GM21423 (cell line): ENCODE measurements around the gene CERT1.
"Not testable (repeated sequence)": the region's sequence is repeated elsewhere in the genome, so short reads cannot be mapped to it uniquely, and the experiment has no call there.

Experiments used
- ATAC-seq: cut with Tn5 transposase; IDR thresholded peaks from one replicate; pipeline ENCODE4 v1.9.1; 2021; ENCODE audit warnings: mild to moderate bottlenecking, moderate library complexity; ENCODE audit not compliant: unreplicated experiment

Gene CERT1, protein sequence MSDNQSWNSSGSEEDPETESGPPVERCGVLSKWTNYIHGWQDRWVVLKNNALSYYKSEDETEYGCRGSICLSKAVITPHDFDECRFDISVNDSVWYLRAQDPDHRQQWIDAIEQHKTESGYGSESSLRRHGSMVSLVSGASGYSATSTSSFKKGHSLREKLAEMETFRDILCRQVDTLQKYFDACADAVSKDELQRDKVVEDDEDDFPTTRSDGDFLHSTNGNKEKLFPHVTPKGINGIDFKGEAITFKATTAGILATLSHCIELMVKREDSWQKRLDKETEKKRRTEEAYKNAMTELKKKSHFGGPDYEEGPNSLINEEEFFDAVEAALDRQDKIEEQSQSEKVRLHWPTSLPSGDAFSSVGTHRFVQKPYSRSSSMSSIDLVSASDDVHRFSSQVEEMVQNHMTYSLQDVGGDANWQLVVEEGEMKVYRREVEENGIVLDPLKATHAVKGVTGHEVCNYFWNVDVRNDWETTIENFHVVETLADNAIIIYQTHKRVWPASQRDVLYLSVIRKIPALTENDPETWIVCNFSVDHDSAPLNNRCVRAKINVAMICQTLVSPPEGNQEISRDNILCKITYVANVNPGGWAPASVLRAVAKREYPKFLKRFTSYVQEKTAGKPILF

DNA sequence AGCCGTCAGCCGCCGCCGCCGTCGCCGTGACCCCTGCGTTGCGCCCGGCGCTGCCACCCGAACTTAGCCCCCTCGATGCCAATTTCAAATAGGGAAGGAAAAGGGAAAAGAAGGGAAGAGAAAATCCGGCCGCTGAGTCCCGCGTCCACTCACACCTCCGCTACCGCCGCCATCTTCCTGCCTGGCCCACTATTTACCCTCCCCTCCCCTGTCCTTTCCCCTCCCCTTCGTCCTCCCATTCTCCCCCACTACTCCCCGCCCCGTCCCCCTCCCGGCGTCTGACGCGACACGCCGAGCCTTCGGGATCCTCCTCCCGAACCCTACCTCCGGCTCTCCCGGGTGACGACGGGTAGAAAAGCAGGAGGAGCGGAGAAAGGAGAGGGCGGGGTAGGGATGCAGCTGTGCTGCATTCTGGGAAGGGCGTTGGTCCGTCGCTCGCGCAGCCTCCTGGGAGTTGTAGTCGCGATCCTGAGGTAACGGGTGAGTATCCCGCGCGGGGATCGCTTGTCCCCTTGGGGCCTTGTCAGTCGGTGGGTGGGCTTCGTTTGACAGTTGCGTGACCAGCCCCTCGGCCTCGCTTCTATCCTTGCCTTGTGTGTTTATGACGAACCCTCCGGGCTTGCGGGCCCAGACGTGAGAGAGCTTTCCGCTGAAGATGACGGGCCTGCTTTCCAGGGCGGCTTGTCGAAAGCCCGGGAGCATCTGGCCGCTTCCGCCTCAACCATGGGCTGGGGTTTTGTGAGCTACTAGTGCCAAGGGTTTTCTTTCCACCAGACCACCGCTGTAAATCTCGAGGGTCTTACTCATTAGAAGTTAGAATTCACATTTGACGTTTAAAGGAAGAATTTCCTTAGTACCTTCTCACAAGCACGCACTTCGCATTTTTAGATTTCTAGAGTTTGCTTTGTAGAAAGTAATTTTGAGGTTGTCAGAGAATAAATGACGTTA, at the start of gene CERT1, which contains the start of gene POLK:
TSS of gene CERT1 (minus strand) at position 195 of the 948 bp plus-strand sequence. CDS start 422 bp downstream, outside the sequence.
TSS of gene POLK (plus strand) at position 457 of the 948 bp plus-strand sequence.
- ATAC-seq, result peak; percentile 82

DNA sequence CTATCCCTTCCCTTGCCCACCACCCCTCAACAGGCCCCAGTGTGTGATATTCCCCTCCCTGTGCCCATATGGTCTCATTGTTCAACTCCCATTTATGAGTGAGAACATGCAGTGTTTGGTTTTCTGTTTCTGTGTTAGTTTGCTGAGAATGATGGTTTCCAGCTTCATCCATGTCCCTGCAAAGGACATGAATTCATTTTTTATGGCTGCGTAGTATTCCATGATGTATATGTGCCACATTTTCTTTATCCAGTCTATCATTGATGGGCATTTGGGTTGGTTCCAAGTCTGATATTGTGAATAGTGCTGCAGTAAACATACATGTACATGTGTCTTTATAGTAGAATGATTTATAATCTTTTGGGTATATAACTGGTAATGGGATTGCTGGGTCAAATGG, 49.2 kb upstream of the CERT1 start:
- not testable (repeated sequence) for ATAC-seq

DNA sequence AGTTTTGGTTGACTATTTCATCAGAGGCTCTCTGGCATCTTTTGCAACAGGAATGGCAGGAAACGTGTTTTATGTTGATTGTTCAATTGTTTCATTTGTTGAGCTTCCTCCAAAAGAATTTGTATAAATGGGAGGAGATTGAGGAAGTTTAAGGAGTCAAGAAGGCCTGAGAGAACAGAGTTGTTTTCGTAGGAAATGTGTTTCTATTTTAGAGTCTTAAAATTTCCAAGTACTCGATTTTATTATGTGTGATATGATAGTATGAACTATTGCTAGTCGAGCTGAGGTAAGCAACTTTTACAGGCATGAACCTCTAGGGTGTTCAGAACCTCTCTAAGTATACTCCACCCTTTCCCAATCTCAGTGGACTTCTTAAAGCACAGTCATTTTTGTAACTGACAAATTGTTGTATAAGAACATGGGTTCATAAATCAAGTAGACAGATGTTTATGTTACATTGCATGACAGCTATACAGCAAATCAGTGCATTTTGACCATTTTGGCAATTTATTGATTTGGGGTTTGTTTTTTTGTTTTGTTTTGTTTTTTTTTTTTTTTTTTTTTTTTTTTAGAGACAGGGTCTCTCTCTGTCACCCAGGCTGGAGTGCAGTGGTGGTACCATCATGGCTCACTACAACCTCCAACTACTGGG, 47.7 kb upstream of the CERT1 start:
- no peak for ATAC-seq

DNA sequence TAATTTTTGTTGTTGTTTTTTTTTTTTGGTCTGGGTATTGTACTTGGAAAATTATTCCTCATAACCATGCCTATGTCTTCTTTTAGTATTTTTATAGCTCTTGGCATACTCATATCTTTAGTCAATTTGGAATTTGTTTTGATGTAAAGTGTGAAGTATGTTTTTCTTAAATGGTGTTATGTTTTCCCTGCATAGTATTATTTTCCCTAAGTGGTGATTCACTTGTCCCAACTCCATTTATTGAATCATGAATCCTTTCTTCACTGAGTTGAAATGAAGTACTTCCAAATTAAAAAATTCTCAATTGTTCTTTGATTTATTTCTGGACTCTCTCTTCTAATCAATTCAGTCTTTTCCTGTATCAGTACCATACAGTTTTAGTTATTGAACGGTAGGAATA, 46.8 kb upstream of the CERT1 start:
- ATAC-seq, result no peak

DNA sequence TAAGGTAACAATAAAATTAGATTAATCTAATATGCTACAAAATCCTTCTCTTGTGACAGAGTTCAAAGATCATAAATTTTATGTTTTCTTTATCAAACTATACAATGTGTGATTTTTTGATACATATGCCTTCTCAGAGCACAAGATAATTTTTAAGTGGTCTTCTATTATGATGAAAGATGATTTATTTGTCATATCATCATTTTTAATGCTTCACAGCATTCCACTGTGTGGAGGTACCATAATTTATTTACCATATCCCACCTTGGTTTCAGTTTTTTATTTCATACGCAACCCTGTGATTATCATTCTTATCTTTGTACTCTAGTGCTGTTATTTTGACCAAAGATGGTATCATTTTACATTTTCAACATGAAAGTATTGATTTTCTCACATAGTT, 41.9 kb upstream of the CERT1 start:
- ATAC-seq, result no peak

DNA sequence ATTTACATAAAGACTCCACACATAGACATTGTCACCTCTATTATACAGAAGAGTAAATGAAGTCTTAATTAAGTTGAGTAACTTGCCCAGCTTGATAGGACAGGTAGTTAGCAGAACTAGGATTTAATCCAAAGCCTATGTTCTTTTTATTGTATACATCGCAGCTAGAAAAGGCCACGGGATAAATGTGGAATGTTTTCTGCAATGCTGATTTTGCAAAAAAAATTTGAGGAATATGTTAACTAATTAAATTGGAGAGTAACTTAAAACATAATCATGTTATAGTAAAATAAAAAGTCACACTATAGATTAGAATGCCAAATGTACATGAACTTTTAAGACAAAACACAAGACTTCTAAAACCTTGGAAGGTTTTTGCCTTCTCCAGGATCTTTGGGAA, 41.3 kb upstream of the CERT1 start:
- ATAC-seq, result no peak

DNA sequence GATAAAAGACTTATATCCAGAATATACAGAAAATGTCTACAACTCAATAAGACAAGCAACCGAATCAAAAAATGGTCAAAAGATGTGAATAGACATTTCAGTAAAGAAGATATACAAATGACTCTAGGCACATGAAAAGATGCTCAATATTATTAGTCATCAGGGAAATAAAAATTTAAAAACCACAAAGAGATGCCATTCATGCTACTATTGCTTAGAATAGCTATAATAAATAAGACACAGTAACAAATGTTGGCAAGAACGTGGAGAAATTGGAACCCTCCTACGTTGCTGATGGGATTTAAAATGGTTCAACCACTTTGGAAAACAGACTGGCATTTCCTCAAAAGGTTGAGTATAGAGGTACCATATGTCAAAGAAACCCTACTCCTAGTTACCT, 40.0 kb upstream of the CERT1 start:
- ATAC-seq, result no peak

DNA sequence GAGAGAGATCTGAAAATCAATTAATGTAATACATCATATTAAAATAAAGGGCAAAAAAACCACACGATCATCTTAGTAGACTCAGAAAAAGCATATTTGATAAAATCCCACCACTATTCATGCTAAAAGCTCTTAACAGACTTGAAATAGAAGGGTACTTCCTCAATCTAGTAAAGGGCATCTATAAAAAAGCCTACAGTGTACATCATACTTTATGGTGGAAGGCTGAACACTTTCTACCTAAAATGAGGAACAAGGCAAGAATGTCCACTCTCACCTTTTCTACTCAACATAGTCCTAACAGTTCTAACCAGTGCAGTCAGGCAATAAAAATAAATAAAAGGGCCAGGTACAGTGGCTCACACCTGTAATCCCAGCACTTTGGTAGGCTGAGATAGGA, 39.2 kb upstream of the CERT1 start:
- no peak for ATAC-seq

DNA sequence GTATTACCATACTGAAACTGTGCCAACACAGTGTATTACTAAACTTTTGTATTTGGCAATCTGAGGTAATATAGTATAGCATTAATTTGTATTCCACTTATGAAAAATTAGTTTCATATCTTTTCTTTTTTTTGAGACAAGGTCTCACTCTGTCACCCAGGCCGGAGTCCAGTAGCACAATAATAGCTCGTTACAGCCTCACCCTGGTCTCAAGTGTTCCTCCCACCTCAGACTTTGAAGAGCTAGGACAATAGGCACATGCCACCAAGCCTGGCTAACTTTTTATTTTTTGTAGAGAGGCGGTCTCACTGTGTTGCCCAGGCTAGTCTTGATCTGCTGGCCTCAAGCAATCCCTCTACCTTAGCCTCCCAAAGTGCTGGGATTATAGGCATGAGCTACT, 36.4 kb upstream of the CERT1 start:
- no peak for ATAC-seq

DNA sequence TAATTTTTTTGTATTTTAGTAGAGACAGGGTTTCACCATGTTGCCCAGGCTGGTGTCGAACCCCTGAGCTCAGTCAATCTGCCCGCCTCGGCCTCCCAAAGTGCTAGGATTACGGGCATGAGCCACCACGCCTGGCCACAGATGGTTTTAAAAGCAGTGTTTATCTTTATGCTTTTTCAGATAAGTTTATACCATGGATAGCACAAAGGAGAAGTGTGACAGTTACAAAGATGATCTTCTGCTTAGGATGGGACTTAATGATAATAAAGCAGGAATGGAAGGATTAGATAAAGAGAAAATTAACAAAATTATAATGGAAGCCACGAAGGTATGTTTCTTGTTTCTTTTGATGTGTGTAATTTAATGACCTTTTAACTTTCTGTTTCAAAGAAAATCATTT, 35.4 kb upstream of the CERT1 start:
- ATAC-seq, result no peak

DNA sequence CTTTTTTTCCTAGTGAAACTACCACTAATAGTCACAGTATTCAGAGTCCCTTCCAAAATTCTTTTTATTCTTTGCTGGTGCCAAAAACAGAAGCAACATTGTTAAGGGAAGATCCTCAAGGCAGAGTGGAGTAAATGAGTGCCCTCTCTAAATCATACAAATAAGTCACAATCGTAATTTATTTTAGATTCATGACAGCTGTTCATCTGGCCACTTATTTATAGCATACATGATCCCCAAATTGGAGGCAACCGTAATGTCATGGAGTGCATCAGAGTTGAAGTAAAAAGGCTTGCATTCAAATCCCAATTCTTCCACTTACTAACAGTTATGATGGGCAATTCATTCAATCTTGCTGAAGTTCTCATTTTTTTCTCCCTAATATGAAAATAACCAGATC, 33.7 kb upstream of the CERT1 start:
- ATAC-seq, result no peak

DNA sequence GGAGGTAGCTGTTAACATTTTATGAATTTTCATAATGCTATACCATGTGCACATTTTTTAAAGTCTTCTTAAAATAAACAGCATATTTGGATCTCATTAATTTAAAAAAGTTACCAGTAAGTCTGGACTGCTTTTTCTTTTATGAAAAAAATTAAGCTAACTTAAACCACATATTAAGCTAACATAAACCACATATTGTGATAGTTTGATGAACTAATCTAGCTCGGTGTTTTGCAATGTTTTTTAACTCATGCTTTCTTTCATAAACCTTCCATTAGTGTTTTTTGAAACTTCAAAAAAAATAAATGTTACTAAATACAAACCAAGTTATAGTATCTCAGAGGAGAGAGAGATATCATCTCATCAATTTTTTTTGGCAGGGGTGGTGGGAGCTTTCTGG, 26.8 kb upstream of the CERT1 start:
- no peak for ATAC-seq

DNA sequence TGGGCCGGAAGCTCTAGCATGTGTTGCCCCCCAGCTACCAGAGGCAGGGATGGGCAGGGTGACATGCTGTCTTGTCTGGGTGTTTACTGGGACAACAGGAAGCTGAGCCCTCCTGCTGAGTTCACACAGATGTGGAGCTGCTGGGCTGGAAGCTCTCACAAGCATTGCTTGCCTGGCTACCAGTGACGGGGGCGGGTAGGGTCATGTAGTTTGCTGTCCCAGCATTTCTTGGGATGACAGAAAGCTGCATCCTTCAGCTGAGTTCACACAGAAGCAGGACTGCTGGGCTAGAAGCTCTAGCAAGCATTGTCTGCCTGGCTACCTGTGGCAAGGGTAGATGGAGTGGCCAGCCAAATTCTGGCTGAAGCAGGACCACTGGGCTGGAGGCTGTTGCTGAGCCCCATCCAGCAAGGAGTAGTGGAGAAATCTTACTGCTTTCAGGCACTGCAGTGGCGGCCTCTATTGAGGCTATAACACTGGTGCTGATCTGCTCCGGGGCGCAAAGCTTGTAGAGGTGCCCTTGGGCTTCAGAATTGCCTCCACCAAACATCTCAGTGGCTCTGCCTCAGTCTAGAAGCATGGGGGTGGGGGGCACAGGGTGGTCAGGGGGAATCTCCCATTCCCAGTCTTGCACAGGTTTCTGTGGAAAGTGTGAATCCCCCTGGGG, 25.4 kb upstream of the CERT1 start:
- ATAC-seq, result no peak

DNA sequence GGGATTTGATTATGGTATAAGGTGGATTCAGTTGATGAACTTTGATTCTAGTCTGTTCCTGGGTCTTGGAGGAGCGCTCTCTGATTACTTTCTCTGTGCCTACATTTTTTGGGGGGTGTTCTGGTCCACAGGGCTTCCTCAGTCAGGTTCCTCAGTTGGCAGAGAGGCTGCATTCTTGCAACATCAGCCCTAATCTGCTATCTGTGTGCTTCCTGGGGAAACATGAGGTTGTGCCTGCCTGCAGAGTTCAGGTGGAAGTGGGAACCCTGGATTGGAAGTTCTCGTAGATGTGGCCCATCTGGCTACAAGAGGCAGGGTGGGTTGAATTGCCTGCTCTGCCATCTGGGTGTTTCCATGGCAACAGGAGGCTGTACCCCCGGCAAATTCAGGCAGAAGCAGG, 24.7 kb upstream of the CERT1 start:
- ATAC-seq, result no peak

DNA sequence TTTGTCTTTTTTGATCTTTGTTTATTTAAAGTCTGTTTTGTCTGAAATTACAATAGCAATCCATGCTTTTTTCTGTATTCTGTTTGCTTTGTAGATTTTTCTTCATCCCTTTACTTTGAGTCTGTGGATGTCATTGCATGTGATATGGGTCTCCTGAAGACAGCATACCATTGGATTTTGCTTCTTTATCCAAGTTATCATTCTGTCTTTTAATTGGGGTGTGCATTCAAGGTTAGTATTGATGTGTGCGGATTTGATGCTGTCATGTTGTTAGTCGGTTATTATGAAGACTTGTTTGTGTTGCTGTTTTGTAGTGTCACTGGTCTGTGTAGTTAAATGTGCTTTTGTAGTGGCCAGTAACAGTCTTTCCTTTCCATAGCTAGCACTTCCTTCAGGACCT, 23.3 kb upstream of the CERT1 start:
- no peak for ATAC-seq

DNA sequence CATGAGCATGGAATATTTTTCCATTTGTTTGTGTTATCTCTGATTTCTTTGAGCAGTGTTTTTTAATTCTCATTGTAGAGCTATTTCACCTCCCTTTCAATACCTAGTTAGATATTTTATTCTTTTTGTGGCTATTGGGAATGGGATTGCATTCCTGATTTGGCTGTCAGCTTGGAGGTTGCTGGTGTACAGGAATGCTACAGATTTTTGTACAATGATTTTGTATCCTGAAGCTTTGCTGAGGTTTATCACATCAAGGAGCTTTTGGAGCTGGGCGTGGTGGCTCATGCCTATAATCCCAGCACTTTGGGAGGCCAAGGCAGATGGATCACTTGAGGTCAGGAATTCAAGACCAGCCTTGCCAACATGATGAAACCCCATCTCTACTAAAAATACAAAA, 22.3 kb upstream of the CERT1 start:
- ATAC-seq, result not testable (repeated sequence)

DNA sequence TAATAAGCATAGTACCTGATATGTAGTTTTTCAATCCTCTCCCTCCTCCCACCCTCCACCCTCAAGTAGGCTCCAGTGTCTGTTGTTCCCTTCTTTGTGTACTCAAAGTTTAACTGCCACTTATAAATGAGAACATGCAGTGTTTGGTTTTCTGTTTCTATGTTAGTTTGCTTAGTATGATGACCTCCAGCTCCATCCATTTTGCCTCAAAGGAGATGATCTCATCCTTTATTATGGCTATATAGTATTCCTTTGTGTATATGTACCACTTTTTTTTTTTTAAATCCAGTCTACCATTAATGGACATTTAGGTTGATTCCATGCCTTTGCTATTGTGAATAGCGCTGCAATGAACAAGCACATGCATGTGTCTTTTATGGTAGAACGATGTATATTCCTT, 20.8 kb upstream of the CERT1 start:
- no peak for ATAC-seq

DNA sequence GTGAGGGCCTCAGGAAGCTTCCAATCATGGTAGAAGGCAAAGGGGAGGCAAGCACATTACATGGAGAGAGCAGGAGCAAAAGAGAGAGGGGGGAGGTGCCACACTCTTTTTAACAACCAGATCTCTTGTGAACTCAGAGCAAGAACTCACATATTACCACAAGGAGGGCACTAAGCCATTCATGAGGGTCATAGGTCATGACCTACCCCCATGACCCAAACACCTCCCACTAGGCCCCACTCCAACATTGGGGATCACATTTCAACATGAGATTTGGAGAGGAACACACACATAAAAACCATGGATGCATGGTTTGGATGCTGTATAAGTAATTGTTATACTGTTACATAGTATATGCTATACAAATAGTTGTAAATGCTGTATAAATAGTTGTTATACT, 17.8 kb upstream of the CERT1 start:
- no peak for ATAC-seq

DNA sequence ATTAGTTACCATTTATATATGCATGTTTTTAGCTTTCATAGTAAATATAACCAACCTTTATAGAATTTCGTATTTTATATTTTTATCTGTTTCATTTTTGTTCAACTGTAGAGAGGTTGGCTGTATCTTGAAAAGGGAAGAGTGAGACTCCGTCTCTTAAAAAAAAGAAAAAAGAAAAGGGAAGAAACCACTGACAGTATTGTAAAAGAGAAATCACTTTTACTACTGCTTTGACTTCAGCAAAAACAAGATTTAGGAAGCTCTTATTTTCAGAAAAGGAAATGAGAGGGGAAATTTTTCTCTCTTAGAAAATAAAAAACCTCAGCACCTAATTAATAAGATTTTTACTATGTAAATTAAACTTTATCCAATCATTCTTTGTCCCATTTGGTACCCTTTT, 14.6 kb upstream of the CERT1 start:
- ATAC-seq, result no peak

DNA sequence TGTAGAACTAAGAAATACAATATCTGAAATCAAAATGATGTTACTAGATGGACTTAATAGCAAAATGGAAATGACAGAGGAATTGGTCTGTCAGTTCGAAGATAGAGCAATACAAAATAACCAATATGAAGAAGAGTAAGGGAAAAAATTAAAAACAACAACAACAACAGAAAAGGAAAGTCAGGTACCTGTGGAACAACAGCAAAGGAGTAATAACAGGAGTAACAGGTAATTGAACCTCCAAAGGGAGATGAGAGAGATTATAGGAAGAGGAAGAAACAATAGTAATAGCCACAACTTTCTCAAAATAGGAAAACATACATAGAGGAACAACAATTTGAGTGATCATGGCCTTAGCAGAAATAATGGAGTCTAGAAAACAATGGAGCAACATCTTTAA, 13.9 kb upstream of the CERT1 start:
- ATAC-seq, result no peak
